ENCODE measurements around the gene HOXB7.

HOXB7 gene

DNA sequence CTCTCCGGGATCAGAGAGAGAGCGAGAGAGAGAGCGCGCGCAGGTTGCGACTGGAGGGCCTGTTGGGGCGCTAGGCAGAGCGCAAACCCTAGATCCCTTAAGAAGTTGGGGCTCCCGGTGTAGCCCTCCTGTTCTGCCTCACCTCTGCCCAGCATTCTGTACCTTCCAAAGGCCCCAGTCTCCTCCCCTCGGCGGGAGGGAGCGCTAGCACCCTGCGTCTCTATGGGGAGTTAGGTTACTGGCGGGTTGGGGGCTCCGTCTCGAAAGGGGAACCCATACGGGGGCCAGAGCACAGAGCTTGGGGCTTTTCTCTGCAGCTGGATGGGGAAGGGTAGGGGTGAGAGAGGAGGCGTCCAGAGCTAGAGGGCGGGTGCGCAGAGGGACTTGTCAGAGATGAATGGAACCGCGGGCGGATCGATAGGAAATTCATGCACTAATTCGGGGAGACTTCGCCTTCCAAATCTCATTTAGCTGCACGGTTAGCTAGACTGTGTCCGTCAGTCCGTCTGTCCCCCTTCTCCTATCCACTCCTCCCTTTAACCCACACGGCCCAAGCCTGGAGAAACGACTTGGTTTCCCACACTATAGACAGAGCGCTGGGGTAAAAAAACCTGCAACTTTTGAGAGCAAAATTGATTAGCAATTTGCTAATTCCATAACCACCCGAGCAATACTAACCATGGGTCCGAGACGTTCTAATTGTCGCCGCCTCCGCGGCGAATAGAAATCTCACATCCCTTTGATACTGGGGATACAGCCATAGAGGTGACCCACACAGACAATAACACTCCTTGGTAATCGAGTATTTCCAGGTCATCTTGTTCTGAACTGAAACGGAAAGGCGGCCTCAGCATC, 32.0 kb downstream of the HOXB7 start:
- Mint-ChIP-seq H3K4me3 (peak overlapping the region; percentile 90 to 94), H3K9me3 (no peaks in the 10 kb centered on the region), H3K4me1 (ENCODE audit: low read depth in 2 of 2) (peaks cover 13 to 16% of the 10 kb centered on the region in 2 donors), H3K27ac (peak overlapping the region; percentile 86 to 92), H3K36me3 (ENCODE audit: insufficient read depth) (peaks cover 12% of the 10 kb centered on the region), H3K27me3 (peaks cover 47 to 53% of the 10 kb centered on the region in 2 donors)
- ATAC-seq (replicated peaks) (peak; percentile 61), DNase-seq (peak in 2 of 3 experiments; percentile 25 to 29)

- DNase-seq, result peak; percentile 52 to 64 (median 55)
- peak; percentile 87 for ATAC-seq (replicated peaks)
- H3K4me3 Mint-ChIP-seq, result peak within 1 kb of the TSS; percentile 90 to 94
- peaks cover 13 to 20% of the 10 kb centered on the region in 2 donors for H3K4me1 Mint-ChIP-seq (ENCODE audit: low read depth in 2 of 2)
- peaks cover 12% of the 10 kb centered on the region for H3K36me3 Mint-ChIP-seq (ENCODE audit: insufficient read depth)
- no peaks in the 10 kb centered on the region for H3K9me3 Mint-ChIP-seq
- peaks cover 39 to 45% of the 10 kb centered on the region in 2 donors for H3K27me3 Mint-ChIP-seq
- peak within 1 kb of the TSS; percentile 86 to 92 for H3K27ac Mint-ChIP-seq
Observed at GRCh38 chr17:48577946-48578615, 32.7 kb downstream of the HOXB7 start, which contains the start of gene HOXB4. Gene HOXB4, minus strand, starts transcription at chr17:48578350. Its CDS starts 31 bp downstream, at chr17:48578319.

DNA sequence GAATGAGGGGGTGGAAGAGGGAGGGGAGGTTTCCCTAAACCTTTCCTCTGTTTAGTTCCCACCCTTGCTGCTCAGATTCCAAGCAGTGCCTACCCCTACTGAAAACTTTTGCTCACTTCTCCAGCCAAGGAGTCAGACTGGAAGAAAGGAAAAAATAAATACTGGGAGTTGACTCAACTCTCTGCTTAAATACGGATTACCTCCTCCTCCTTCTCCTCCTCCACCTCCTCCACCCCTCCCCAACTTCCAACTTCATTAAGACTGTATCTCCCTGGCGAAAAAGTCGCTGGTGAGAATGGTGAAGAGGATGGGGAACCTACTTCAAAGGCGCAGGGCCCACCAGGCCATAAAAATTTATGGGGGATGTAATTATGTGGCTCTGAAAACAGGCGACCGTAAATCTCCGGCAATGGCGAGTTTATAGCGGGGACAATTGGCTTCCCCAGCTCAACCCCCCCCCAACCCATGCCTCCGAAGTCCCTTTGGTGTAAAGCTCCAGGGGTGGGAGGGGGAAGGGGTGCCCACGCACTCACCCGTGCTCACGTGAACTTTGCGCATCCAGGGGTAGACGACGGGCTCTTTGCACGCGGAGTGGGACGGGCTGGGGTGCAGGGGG, 33.4 kb downstream of the HOXB7 start:
- DNase-seq (no peak), ATAC-seq (replicated peaks) (peak; percentile 22)
- Mint-ChIP-seq H3K4me3 (peak overlapping the region; percentile 90 to 94), H3K27ac (peak overlapping the region; percentile 53 to 92), H3K9me3 (no peaks in the 10 kb centered on the region), H3K36me3 (ENCODE audit: insufficient read depth) (peaks cover 9% of the 10 kb centered on the region), H3K27me3 (peaks cover 33 to 39% of the 10 kb centered on the region in 2 donors), H3K4me1 (ENCODE audit: low read depth in 2 of 2) (peaks cover 13 to 20% of the 10 kb centered on the region in 2 donors)

DNA sequence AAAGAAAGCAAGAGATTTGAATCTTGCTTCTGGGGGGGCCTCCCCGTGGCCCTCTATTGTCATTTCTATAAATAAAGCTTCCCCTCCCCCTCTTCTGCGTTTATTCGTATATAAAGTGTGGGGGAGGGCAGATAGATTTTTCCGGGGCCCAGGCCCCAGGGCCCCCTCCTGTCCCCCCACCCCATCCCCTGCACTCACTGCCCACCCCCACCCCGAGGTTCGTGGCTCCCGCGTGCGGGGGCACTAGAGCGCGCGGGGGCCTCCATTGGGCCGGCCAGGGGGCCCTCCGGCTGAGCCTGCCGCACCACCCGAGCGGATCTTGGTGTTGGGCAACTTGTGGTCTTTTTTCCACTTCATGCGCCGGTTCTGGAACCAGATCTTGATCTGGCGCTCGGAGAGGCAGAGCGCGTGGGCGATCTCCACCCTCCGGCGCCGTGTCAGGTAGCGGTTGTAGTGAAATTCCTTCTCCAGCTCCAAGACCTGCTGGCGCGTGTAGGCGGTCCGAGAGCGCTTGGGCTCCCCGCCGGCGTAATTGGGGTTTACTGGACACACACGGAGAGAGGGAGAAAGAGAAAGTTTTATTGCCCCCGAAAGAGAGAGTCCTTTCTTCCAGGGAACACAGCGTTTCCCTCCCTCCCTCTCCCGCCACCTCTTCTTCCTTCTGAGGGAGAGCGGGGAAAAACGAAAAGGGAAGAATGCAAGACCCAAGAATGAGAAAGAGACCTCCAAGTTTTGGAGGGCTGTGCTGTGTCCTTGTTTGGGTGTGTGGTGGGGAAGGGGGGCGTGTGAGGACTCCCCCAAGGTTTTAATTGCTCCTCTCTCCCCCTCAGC, 34.1 kb downstream of the HOXB7 start:
- H3K27ac Mint-ChIP-seq, result peak overlapping the region in 1 of 2 donors; percentile 53
- H3K4me3 Mint-ChIP-seq, result peak overlapping the region; percentile 90 to 94
- DNase-seq (no peak), ATAC-seq (replicated peaks) (no peak)
- H3K9me3 Mint-ChIP-seq, result no peaks in the 10 kb centered on the region
- peaks cover 9% of the 10 kb centered on the region for H3K36me3 Mint-ChIP-seq (ENCODE audit: insufficient read depth)
- H3K4me1 Mint-ChIP-seq (ENCODE audit: low read depth in 2 of 2), result peaks cover 10 to 20% of the 10 kb centered on the region in 2 donors
- peaks cover 30 to 32% of the 10 kb centered on the region in 2 donors for H3K27me3 Mint-ChIP-seq

- H3K36me3 Mint-ChIP-seq (ENCODE audit: insufficient read depth), result peaks cover 9% of the 10 kb centered on the region
- no peaks in the 10 kb centered on the region for H3K9me3 Mint-ChIP-seq
- ATAC-seq (replicated peaks), result no peak
Observed at GRCh38 chr17:48575673-48576478, 34.9 kb downstream of the HOXB7 start.

GRCh38 chr17:48575066-48575582, 35.7 kb downstream of the HOXB7 start:
- H3K4me3 Mint-ChIP-seq, result no peak overlapping the region
- H3K27me3 Mint-ChIP-seq, result peaks cover 14 to 16% of the 10 kb centered on the region in 2 donors

More at GRCh38 chr17:48575673-48576478, 34.9 kb downstream of the HOXB7 start:
- H3K27ac Mint-ChIP-seq, result no peak overlapping the region
- peaks cover 22 to 23% of the 10 kb centered on the region in 2 donors for H3K27me3 Mint-ChIP-seq
- peaks cover 8 to 20% of the 10 kb centered on the region in 2 donors for H3K4me1 Mint-ChIP-seq (ENCODE audit: low read depth in 2 of 2)
- no peak for DNase-seq
- H3K4me3 Mint-ChIP-seq, result no peak overlapping the region

GRCh38 chr17:48574505-48575065, 36.2 kb downstream of the HOXB7 start:
- Mint-ChIP-seq H3K4me1 (ENCODE audit: low read depth in 2 of 2) (peaks cover 8 to 20% of the 10 kb centered on the region in 2 donors), H3K36me3 (ENCODE audit: insufficient read depth) (peaks cover 5% of the 10 kb centered on the region), H3K27ac (no peak overlapping the region), H3K9me3 (no peaks in the 10 kb centered on the region), H3K27me3 (peaks cover 9 to 10% of the 10 kb centered on the region in 2 donors), H3K4me3 (no peak overlapping the region)
- ATAC-seq (replicated peaks) (no peak), DNase-seq (no peak)

More at GRCh38 chr17:48575066-48575582, 35.7 kb downstream of the HOXB7 start:
- no peaks in the 10 kb centered on the region for H3K9me3 Mint-ChIP-seq
- no peak overlapping the region for H3K27ac Mint-ChIP-seq
- ATAC-seq (replicated peaks) (no peak), DNase-seq (no peak)
- peaks cover 8 to 20% of the 10 kb centered on the region in 2 donors for H3K4me1 Mint-ChIP-seq (ENCODE audit: low read depth in 2 of 2)
- H3K36me3 Mint-ChIP-seq (ENCODE audit: insufficient read depth), result peaks cover 7% of the 10 kb centered on the region

- H3K27ac Mint-ChIP-seq, result no peak overlapping the region
Observed at GRCh38 chr17:48571826-48572417, 38.9 kb downstream of the HOXB7 start.

GRCh38 chr17:48571024-48571818, 39.6 kb downstream of the HOXB7 start:
- no peaks in the 10 kb centered on the region for H3K9me3 Mint-ChIP-seq
- no peak overlapping the region for H3K27ac Mint-ChIP-seq
- DNase-seq (no peak), ATAC-seq (replicated peaks) (no peak)
- H3K27me3 Mint-ChIP-seq, result no peaks in the 10 kb centered on the region
- H3K4me3 Mint-ChIP-seq, result no peak overlapping the region
- H3K4me1 Mint-ChIP-seq (ENCODE audit: low read depth in 2 of 2), result peaks cover 0 to 9% of the 10 kb centered on the region in 2 donors
- no peaks in the 10 kb centered on the region for H3K36me3 Mint-ChIP-seq (ENCODE audit: insufficient read depth)

More at GRCh38 chr17:48571826-48572417, 38.9 kb downstream of the HOXB7 start:
- peaks cover 0 to 9% of the 10 kb centered on the region in 2 donors for H3K4me1 Mint-ChIP-seq (ENCODE audit: low read depth in 2 of 2)
- H3K9me3 Mint-ChIP-seq, result no peaks in the 10 kb centered on the region
- no peaks in the 10 kb centered on the region for H3K27me3 Mint-ChIP-seq
- H3K4me3 Mint-ChIP-seq, result no peak overlapping the region
- DNase-seq (no peak), ATAC-seq (replicated peaks) (no peak)
- no peaks in the 10 kb centered on the region for H3K36me3 Mint-ChIP-seq (ENCODE audit: insufficient read depth)

- Mint-ChIP-seq H3K27me3 (no peaks in the 10 kb centered on the region), H3K9me3 (no peaks in the 10 kb centered on the region), H3K27ac (no peak overlapping the region), H3K36me3 (ENCODE audit: insufficient read depth) (no peaks in the 10 kb centered on the region), H3K4me1 (ENCODE audit: low read depth in 2 of 2) (peaks cover 0 to 8% of the 10 kb centered on the region in 2 donors), H3K4me3 (no peak overlapping the region)
- no peak for ATAC-seq (replicated peaks)
- no peak for DNase-seq
Observed at GRCh38 chr17:48570325-48571023, 40.3 kb downstream of the HOXB7 start.
